Activated CD4-positive, alpha-beta memory T cell treated with anti-CD3 and anti-CD28 coated beads for 36 hours (primary cell): ENCODE results near the gene PPP6R2. TPM values are rescaled to one million over a fixed set of nuclear protein-coding genes. Genes with fewer than 3 reads are reported as not detected.

Experiments used
- CTCF ChIA-PET: fragments of 350-600 bp; sonication (Branson Sonifier 250); formaldehyde crosslinking; loops from one replicate; lab custom pipeline; 2021; ENCODE audit warnings: antibody characterized with exemption, inconsistent platforms; lab: Charles Lee
- POLR2A ChIA-PET: fragments of 350-600 bp; sonication (Branson Sonifier 250); formaldehyde crosslinking; loops from one replicate; lab custom pipeline; 2021; ENCODE audit warnings: antibody characterized with exemption; lab: Charles Lee
- DNase-seq: peaks from one replicate; pipeline ENCODE4 v3.0.0-alpha.2; 2020
- H3K27ac Mint-ChIP-seq: one replicate; pipeline ENCODE4 v1.8.0; 2021; ENCODE audit warnings: mixed read lengths
- H3K27me3 Mint-ChIP-seq: one replicate; pipeline ENCODE4 v1.8.0; 2021; ENCODE audit warnings: mixed read lengths
- H3K36me3 Mint-ChIP-seq: one replicate; pipeline ENCODE4 v1.8.0; 2021; ENCODE audit warnings: mixed read lengths
- H3K4me1 Mint-ChIP-seq: one replicate; pipeline ENCODE4 v1.8.0; 2021; ENCODE audit warnings: low read depth, mixed read lengths
- H3K4me3 Mint-ChIP-seq: one replicate; pipeline ENCODE4 v1.8.0; 2021; ENCODE audit warnings: mild to moderate bottlenecking, mixed read lengths
- H3K9me3 Mint-ChIP-seq: one replicate; pipeline ENCODE4 v1.8.0; 2021; ENCODE audit warnings: mixed read lengths
- intact Hi-C: fragments of 100-400 bp; cut with micrococcal nuclease; formaldehyde crosslinking; loops from one replicate; pipeline ENCODE4 v1.15.1; 2023
- total RNA-seq, 2 experiments: library from RNA; stranded (reverse); gene quantifications; one replicate each; pipeline ENCODE4 v1.2.3, GENCODE V29; 2021

The PPP6R2 gene
- total RNA-seq, 2 experiments from 2014 or later: 41.2 to 41.7 TPM

DNA sequence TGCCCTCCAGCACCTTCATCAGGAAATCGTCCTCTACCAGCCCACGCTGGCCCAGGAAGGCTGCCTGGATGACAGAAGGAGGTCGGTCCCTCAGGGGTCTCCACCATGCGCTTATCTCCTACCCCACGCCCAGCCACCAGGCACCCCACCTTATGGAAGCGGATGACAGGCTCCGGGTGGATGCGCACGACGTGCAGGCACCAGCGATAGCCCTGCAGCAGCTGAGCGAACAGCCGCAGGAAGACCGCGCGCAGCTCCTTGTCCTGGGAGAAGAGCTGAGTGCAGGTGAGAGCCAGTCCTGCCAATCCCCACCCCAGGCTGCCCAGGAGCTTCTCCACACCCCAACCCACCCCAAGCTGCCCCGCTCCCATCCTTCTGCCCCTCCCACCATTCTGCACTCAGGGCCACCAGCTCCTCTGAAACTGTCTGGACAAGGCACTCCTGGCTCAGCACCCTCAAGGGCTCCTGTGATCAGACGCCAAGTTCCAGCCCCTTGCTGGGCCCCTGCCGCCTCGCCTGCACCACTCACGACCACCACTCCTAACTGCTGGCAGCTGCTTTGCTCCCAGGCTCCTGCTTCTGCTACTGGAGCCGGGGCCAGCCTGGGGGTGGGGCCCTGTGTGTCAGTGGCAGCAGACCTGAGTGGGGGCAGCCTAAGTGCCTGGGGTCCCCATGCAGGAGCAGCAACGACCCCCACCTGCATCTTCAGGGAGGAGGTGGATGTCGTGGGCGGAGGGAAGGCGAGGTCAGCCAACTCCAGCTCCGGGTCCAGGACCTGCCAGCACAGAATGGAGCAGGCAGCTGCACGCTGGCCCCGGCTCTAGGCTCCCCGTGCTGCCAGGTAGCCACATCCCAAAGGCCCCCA, 122.2 kb downstream of the PPP6R2 start:
- Mint-ChIP-seq H3K9me3 (no peaks in the 10 kb centered on the region), H3K27ac (no peak overlapping the region), H3K4me1 (peaks cover 17% of the 10 kb centered on the region), H3K27me3 (no peaks in the 10 kb centered on the region), H3K4me3 (no peak overlapping the region), H3K36me3 (peaks cover 25% of the 10 kb centered on the region)
- intact Hi-C loops: no loop called here
- ChIA-PET POLR2A (interaction anchor here (1.5 kb wide), 1 partner anchor 9 kb away, joined by 3 read pairs; no protein-coding TSS in a partner anchor), CTCF (interaction anchor here (1.0 kb wide), 1 partner anchor 8 kb away, joined by 3 read pairs; no protein-coding TSS in a partner anchor)
- no peak for DNase-seq

DNA sequence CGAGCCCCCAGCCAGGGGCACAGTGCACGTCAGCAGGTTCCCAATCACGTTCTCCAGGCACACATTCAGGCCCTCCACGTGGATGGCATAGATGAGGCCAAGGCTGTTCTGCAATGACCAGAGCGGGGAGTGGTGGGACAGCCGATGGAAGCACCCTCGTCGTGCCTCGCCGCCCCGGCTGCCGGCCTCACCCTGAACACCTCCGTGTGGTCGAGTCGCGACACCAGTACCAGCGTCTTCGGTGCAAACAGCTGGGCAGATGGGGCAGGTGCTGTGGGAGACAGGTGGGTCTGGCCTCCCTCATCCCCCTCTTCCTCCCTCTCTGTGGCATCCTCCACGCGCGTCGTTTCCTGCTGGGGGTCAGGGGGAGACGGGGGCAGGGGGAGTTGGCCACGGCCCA, 124.2 kb downstream of the PPP6R2 start:
- POLR2A ChIA-PET: interaction anchor here (1.5 kb wide), 1 partner anchor 42 kb away, joined by 3 read pairs; no protein-coding TSS in a partner anchor
- CTCF ChIA-PET: no interaction called here
- intact Hi-C loops: no loop called here
- H3K4me3 Mint-ChIP-seq: no peak overlapping the region
- H3K36me3 Mint-ChIP-seq: peaks cover 19% of the 10 kb centered on the region
- no peaks in the 10 kb centered on the region for H3K27me3 Mint-ChIP-seq
- peaks cover 37% of the 10 kb centered on the region for H3K4me1 Mint-ChIP-seq
- DNase-seq: no peak
- no peaks in the 10 kb centered on the region for H3K9me3 Mint-ChIP-seq
- H3K27ac Mint-ChIP-seq: no peak overlapping the region

DNA sequence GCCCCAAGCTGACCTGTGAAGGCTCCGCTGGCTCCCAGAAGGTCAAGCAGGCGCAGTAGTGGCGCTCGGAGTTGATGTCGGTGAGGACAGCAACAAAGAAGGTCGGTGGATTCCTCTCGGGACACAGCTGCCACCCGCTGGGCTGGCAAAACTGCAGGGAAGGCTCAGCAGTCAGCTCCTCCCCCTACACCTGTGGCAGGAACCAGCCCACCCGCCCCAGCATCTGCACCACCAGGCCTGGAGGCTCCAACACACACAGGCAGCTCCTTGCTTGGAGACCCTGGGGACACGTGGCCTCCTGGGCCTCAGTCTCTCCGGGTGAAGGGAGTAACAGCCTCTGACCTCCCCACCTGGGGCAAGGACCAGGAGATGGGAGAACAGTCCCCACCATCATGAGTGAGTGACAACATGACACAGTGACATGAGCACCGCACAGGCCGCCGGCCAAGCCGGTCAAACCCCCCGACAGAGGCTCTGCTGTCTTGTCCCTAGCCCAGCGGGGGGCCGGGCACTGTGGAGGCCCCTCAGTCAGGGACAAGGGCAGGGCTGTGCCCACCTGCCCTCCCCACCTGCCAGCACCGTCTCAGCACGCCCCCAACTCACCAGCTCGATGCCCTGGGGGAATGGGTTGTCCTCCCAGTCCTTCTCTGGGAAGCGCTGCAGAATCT, 124.8 kb downstream of the PPP6R2 start:
- no peak overlapping the region for H3K27ac Mint-ChIP-seq
- POLR2A ChIA-PET: no interaction called here

DNA sequence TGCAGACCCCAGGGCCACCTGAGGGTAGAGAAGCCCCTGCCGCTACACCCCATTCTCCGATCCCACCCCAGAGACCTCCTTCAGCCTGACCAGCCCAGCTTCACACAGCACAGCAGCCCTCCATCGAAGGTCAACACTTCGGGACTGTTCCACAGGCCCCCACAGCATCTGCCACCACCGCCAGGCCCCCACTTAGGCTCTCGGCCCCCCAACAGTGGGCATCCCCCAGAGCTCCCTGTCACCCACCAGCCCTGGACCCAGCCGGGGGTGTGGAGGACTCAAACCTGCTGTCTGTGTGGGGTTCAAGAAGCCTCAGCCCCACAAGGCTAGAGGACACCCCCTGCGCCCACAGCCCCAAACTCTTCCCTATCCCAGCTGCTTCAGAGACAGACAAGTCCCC, 125.5 kb downstream of the PPP6R2 start:
- no peaks in the 10 kb centered on the region for H3K27me3 Mint-ChIP-seq
- ChIA-PET POLR2A (no interaction called here), CTCF (interaction anchor here (0.8 to 4.6 kb wide), 5 partner anchors 30 to 152 kb away, joined by 4 to 18 read pairs (median 4); partner anchors contain the start of gene SCO2)
- peaks cover 50% of the 10 kb centered on the region for H3K4me1 Mint-ChIP-seq
- peaks cover 12% of the 10 kb centered on the region for H3K36me3 Mint-ChIP-seq
- intact Hi-C loops: loop anchor here (2.0 kb wide), 1 partner anchor 152 kb away; no protein-coding TSS in a partner anchor
- H3K27ac Mint-ChIP-seq: peak overlapping the region; percentile 92
- no peak for DNase-seq
- peak overlapping the region; percentile 53 for H3K4me3 Mint-ChIP-seq
- H3K9me3 Mint-ChIP-seq: no peaks in the 10 kb centered on the region

More for the DNA sequence above, 124.8 kb downstream of the PPP6R2 start:
- Mint-ChIP-seq H3K9me3 (no peaks in the 10 kb centered on the region), H3K4me1 (peaks cover 43% of the 10 kb centered on the region), H3K4me3 (no peak overlapping the region), H3K27me3 (no peaks in the 10 kb centered on the region), H3K36me3 (peaks cover 19% of the 10 kb centered on the region)
- CTCF ChIA-PET: interaction anchor here (1.5 to 4.6 kb wide), 2 partner anchors 57 to 153 kb away, joined by 4 to 18 read pairs; partner anchors contain the start of gene SCO2
- DNase-seq: no peak
- intact Hi-C loops: loop anchor here (2.0 kb wide), 1 partner anchor 153 kb away; no protein-coding TSS in a partner anchor

DNA sequence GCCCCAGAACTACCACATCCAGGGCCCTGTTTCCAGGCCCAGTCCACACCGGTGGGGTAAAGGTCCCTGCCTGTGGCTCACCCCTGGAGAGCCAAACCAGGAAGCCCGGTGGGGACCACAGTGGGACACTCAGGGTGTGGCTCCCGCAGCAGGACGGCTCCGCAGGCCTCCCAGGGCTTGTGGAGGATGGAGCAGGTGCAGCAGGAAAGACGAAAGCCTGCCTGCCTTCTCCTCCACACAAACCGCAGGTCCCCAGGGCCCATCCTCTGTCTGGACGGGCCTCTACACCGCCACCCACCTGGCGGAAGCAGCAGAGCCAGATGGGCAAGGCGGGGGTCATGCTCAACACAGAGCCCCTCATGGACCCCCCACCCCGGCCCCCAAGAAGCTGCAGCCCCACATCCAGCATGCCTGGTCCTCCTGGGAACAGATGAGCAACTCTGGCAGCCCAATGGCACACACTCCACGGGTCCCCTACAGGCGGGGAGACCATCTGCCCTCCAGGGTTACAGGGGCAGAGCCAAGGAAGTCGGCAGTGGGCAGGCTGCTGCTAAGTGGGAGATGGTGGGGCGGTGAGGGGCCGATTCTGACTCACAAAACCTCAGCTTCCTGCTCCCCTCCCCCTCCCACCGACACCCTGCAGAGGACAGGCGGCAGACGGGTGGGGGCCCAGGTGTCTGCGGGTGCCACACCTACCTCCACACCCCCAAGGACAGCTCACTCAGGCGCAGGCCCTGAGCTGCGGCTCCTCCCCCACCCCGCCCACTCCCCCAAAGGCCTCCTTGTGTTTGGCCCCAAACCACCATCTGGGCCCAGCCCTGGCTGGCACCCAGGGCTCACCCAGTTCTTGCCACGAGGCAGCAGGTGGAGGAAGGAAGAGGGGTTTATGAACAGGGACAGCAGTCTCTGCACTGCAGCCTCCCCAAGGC, 126.5 kb downstream of the PPP6R2 start:
- DNase-seq: peak; percentile 97
- CTCF ChIA-PET: interaction anchor here (0.7 to 4.6 kb wide), 8 partner anchors 17 to 151 kb away, joined by 3 to 18 read pairs (median 5); partner anchors contain the start of gene SCO2
- H3K9me3 Mint-ChIP-seq: no peaks in the 10 kb centered on the region
- H3K27me3 Mint-ChIP-seq: no peaks in the 10 kb centered on the region
- H3K27ac Mint-ChIP-seq: peak overlapping the region; percentile 92
- peak overlapping the region; percentile 53 for H3K4me3 Mint-ChIP-seq
- H3K36me3 Mint-ChIP-seq: peaks cover 10% of the 10 kb centered on the region
- H3K4me1 Mint-ChIP-seq: peaks cover 55% of the 10 kb centered on the region
- POLR2A ChIA-PET: interaction anchor here (1.0 to 1.9 kb wide), 4 partner anchors 10 to 151 kb away, joined by 3 to 6 read pairs (median 6); no protein-coding TSS in a partner anchor
- intact Hi-C loops: loop anchor here (2.0 to 5.0 kb wide), 2 partner anchors 127 to 151 kb away; partner anchors contain the start of gene PPP6R2

DNA sequence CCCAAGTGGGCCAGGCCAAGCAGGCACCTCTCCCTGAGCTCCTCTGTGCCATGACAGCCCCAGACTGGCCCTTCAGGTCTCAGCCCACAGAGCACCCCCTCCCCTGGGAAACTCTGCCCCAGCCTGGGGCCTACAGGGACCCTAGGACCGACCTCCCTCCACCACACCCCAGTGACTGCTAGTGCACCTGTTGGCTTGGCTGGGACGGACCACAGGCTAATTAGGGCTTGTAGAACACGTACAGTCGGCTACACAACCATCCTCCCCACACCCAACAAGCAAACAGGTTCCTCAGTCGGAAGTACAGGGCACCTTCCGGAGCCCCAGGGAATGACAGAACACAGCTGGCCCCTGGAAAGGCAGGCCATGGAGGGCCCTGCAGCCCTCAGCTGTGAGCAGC, 127.4 kb downstream of the PPP6R2 start:
- Mint-ChIP-seq H3K27ac (peak overlapping the region; percentile 92), H3K4me1 (peaks cover 59% of the 10 kb centered on the region), H3K9me3 (no peaks in the 10 kb centered on the region), H3K36me3 (peaks cover 8% of the 10 kb centered on the region), H3K27me3 (no peaks in the 10 kb centered on the region), H3K4me3 (peak overlapping the region; percentile 53)
- no peak for DNase-seq
- intact Hi-C loops: loop anchor here (5.0 kb wide), 1 partner anchor 128 kb away; the partner anchor contains the start of gene PPP6R2
- ChIA-PET CTCF (interaction anchor here (0.7 to 4.6 kb wide), 7 partner anchors 17 to 150 kb away, joined by 3 to 18 read pairs (median 5); partner anchors contain the start of genes LMF2, NCAPH2 and SCO2), POLR2A (interaction anchor here (0.6 to 1.9 kb wide), 7 partner anchors 11 to 151 kb away, joined by 3 to 6 read pairs (median 4); partner anchors contain the start of genes LMF2 and NCAPH2)

DNA sequence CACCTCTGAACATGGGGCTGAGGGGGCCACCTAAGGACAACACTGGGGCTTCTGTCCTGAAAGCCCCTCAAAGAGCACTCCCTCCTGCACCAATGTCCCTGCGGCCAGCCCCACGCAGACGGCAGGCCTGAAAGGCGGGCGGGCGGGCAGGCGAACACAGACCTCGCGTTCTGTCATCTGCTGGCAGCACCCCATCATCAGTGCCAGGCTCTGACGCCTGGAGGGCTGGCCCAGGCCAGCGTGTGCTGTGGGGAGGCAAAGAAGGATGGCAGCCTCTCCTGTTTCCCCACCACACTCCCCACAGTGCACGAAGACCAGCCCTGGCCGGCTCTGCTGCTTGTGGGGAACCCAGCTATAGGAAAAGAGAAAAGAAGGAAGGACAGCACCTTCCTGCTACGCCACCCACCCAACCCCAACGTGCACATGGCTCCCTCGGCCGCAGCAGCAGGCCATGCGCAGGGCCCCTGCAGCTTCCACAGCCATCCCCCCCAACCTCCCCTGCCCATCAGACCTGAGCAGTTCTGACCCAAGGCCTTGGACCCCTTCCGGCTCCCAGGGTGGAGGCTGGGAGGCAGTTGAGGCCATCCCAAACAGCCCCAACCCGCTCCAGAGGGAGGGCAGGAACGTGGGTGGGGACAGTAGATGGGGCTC, 128.2 kb downstream of the PPP6R2 start:
- ChIA-PET CTCF (interaction anchor here (1.2 to 4.6 kb wide), 4 partner anchors 15 to 54 kb away, joined by 5 to 18 read pairs (median 8); partner anchors contain the start of gene SCO2), POLR2A (interaction anchor here (0.9 to 1.7 kb wide), 3 partner anchors 11 to 36 kb away, joined by 3 to 6 read pairs (median 3); partner anchors contain the start of gene LMF2)
- Mint-ChIP-seq H3K4me3 (no peak overlapping the region), H3K36me3 (peaks cover 8% of the 10 kb centered on the region), H3K4me1 (peaks cover 60% of the 10 kb centered on the region), H3K27me3 (no peaks in the 10 kb centered on the region), H3K9me3 (no peaks in the 10 kb centered on the region), H3K27ac (peak overlapping the region; percentile 92)
- intact Hi-C loops: loop anchor here (5.0 kb wide), 1 partner anchor 129 kb away; the partner anchor contains the start of gene PPP6R2
- no peak for DNase-seq

DNA sequence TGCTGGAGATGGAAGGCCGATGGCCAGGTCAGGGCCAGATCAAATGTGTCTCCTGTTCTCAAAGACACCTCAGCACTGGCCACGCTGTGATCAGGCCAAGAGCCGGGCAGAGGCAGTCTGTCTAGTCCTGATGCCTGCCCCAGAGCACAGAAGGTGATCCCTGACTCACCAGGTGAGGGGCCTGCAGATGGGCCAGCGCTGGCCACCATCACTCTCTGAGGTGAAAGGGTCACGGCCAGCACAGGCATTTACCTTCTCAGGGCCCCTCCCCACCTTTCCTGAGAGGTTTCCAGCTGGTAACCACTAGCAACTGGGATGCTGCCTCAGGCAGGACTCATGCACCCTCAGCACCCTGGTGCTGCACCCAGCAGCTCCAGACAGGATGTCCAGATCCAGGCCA, 128.8 kb downstream of the PPP6R2 start:
- Mint-ChIP-seq H3K27me3 (no peaks in the 10 kb centered on the region), H3K27ac (peak overlapping the region; percentile 69), H3K9me3 (no peaks in the 10 kb centered on the region), H3K36me3 (peaks cover 3% of the 10 kb centered on the region), H3K4me3 (no peak overlapping the region), H3K4me1 (peaks cover 60% of the 10 kb centered on the region)
- intact Hi-C loops: loop anchor here (2.0 to 5.0 kb wide), 2 partner anchors 19 to 130 kb away; partner anchors contain the start of gene PPP6R2
- DNase-seq: no peak
- POLR2A ChIA-PET: interaction anchor here (1.3 kb wide), 1 partner anchor 36 kb away, joined by 3 read pairs; the partner anchor contains the start of gene LMF2
- CTCF ChIA-PET: interaction anchor here (0.9 to 4.6 kb wide), 4 partner anchors 11 to 72 kb away, joined by 3 to 18 read pairs (median 8); partner anchors contain the start of gene SCO2

DNA sequence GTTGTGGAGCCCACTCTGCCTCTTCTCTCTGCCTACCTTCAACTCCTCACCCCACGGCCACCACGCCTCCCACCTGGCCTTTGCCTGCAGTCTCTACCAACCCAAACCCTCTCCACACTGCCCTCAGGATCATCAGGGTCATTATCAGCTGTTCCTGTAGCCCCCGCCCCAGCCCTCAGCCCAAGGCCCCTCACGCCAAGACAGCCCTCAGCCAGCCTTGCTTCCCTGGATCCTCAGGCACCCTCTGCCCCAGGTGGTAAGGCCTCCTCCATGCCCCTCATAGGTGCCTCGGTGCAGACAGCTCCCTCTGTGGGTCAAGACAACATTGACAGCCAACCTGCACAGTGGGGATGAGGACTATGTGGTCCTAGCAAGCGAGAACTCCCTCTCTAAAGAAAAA, 130.0 kb downstream of the PPP6R2 start:
- intact Hi-C loops: loop anchor here (2.0 to 5.0 kb wide), 2 partner anchors 20 to 131 kb away; partner anchors contain the start of gene PPP6R2
- peak; percentile 65 for DNase-seq
- ChIA-PET CTCF (interaction anchor here (0.6 to 3.6 kb wide), 12 partner anchors 8 to 332 kb away, joined by 3 to 12 read pairs (median 4); partner anchors contain the start of genes HDAC10 and SCO2), POLR2A (interaction anchor here (1.0 to 1.7 kb wide), 4 partner anchors 35 to 72 kb away, joined by 3 to 7 read pairs (median 4); partner anchors contain the start of genes LMF2 and NCAPH2)
- peaks cover 60% of the 10 kb centered on the region for H3K4me1 Mint-ChIP-seq
- H3K27me3 Mint-ChIP-seq: no peaks in the 10 kb centered on the region
- peak overlapping the region; percentile 95 for H3K4me3 Mint-ChIP-seq
- H3K27ac Mint-ChIP-seq: peak overlapping the region; percentile 60
- no peaks in the 10 kb centered on the region for H3K36me3 Mint-ChIP-seq
- H3K9me3 Mint-ChIP-seq: no peaks in the 10 kb centered on the region
